ENCODE measurements around the gene PMEPA1.

DNA sequence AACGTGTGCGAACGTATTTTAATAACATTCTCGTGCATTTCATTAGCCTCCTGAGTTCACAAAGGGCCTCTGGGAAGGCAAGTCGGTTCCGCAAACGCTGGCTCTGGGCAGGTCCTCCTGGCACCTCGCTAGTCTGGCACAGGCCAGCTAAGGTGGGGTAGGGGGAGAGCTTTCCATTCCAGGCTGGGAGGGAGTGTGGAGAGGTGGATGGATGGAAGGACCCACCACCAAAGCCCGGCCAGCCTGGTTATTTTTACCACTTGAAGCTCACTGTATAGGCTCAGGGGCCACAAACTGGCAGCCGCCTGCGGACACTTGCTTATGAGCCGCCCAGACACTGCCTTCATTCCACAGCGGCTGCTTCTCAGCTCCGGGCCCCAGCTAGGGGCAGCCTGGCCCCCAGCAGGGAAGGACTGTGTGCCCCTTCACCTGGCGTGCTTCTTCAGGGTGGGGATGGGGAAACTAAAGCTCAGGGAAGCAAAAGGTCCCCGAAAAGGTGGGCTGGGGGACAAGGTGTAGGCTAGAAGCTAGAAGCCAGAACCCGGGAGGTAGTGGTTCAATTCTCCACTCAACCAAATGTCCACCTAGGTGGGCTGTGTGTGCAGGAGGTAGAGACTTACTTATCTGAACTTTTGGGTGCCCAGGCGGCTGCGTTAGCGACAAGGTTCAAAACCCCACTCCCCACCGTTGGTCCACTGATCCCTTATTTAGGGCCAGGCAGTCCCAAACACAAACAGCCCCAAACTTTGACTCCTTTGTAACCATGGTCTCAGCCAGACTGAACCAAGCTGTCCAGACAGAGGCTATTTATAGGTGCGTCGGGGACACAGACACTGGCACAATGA is 1.7 kb downstream of the PMEPA1 start:
- TF ChIP-seq, protein P1, sequence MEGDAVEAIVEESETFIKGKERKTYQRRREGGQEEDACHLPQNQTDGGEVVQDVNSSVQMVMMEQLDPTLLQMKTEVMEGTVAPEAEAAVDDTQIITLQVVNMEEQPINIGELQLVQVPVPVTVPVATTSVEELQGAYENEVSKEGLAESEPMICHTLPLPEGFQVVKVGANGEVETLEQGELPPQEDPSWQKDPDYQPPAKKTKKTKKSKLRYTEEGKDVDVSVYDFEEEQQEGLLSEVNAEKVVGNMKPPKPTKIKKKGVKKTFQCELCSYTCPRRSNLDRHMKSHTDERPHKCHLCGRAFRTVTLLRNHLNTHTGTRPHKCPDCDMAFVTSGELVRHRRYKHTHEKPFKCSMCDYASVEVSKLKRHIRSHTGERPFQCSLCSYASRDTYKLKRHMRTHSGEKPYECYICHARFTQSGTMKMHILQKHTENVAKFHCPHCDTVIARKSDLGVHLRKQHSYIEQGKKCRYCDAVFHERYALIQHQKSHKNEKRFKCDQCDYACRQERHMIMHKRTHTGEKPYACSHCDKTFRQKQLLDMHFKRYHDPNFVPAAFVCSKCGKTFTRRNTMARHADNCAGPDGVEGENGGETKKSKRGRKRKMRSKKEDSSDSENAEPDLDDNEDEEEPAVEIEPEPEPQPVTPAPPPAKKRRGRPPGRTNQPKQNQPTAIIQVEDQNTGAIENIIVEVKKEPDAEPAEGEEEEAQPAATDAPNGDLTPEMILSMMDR (IDR thresholded peaks at IDR 0.05): no peak
- no peak for TF ChIP-seq EZH2 (IDR thresholded peaks at IDR 0.05; ENCODE audit: borderline replicate concordance, insufficient read depth, low read depth, low read length, poor library complexity, severe bottlenecking)
